ENCODE data around the gene GNA12.

GNA12 gene

GRCh38 chr7:2805213-2805944 lies 38.7 kb downstream of the GNA12 start:
- H3K9ac ChIP-seq (ENCODE audit: low read depth, low read length) = no peak overlapping the region
- H3K4me3 ChIP-seq (ENCODE audit: low read length) = no peak overlapping the region
- no peaks in the 10 kb centered on the region for H3K36me3 ChIP-seq (ENCODE audit: insufficient read depth, low read length)
- no peaks in the 10 kb centered on the region for H3K9me3 ChIP-seq (replicated peaks; ENCODE audit: low read length)
- no peaks in the 10 kb centered on the region for H3K27me3 ChIP-seq (ENCODE audit: control insufficient read depth, insufficient read depth, low read length)
- H3K4me2 ChIP-seq (ENCODE audit: low read length) = no peak overlapping the region
- H3K4me1 ChIP-seq (ENCODE audit: control insufficient read depth, insufficient read depth, low read length) = peaks cover 47% of the 10 kb centered on the region

- H3K36me3 ChIP-seq (ENCODE audit: insufficient read depth, low read length) = no peaks in the 10 kb centered on the region
- no peaks in the 10 kb centered on the region for H3K9me3 ChIP-seq (replicated peaks; ENCODE audit: low read length)
- H3K4me3 ChIP-seq (ENCODE audit: low read length) = no peak overlapping the region
- H3K4me1 ChIP-seq (ENCODE audit: control insufficient read depth, insufficient read depth, low read length) = peaks cover 41% of the 10 kb centered on the region
- H3K4me2 ChIP-seq (ENCODE audit: low read length) = no peak overlapping the region
- no peak overlapping the region for H3K9ac ChIP-seq (ENCODE audit: low read depth, low read length)
- H3K27me3 ChIP-seq (ENCODE audit: control insufficient read depth, insufficient read depth, low read length) = no peaks in the 10 kb centered on the region
These were observed 39.8 kb downstream of the GNA12 start for GRCh38 chr7:2804227-2804763.

GRCh38 chr7:2803755-2804154 lies 40.4 kb downstream of the GNA12 start:
- Histone ChIP-seq H3K9me3 (replicated peaks; ENCODE audit: low read length) (no peaks in the 10 kb centered on the region), H3K27me3 (ENCODE audit: control insufficient read depth, insufficient read depth, low read length) (no peaks in the 10 kb centered on the region), H3K4me2 (ENCODE audit: low read length) (no peak overlapping the region), H3K4me1 (ENCODE audit: control insufficient read depth, insufficient read depth, low read length) (peaks cover 36% of the 10 kb centered on the region), H3K4me3 (ENCODE audit: low read length) (no peak overlapping the region), H3K36me3 (ENCODE audit: insufficient read depth, low read length) (no peaks in the 10 kb centered on the region), H3K9ac (ENCODE audit: low read depth, low read length) (no peak overlapping the region)

DNA sequence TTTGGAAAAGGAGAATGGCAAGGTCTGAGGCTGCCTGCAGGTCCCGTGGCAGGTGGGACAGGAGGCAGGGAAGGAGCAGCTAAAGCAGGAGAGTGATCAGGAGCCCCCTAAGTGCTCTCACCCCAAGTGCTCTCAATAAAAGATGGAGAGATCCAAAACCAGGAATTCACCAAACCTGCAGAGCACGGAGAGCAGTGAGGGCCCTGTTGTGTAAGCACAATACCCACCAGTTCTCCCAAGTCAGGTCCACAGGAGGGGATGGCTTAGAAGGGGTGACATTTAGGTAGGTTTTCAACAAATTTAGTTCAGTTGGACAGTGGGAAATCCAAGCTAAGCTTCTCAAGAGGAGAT lies 40.8 kb downstream of the GNA12 start:
- no peaks in the 10 kb centered on the region for H3K36me3 ChIP-seq (ENCODE audit: insufficient read depth, low read length)
- peak overlapping the region; percentile 53 for H3K4me3 ChIP-seq (ENCODE audit: low read length)
- peak overlapping the region; percentile 66 for H3K9ac ChIP-seq (ENCODE audit: low read depth, low read length)
- H3K27me3 ChIP-seq (ENCODE audit: control insufficient read depth, insufficient read depth, low read length) = no peaks in the 10 kb centered on the region
- peak overlapping the region; percentile 80 for H3K4me2 ChIP-seq (ENCODE audit: low read length)
- H3K9me3 ChIP-seq (replicated peaks; ENCODE audit: low read length) = no peaks in the 10 kb centered on the region
- peaks cover 36% of the 10 kb centered on the region for H3K4me1 ChIP-seq (ENCODE audit: control insufficient read depth, insufficient read depth, low read length)

DNA sequence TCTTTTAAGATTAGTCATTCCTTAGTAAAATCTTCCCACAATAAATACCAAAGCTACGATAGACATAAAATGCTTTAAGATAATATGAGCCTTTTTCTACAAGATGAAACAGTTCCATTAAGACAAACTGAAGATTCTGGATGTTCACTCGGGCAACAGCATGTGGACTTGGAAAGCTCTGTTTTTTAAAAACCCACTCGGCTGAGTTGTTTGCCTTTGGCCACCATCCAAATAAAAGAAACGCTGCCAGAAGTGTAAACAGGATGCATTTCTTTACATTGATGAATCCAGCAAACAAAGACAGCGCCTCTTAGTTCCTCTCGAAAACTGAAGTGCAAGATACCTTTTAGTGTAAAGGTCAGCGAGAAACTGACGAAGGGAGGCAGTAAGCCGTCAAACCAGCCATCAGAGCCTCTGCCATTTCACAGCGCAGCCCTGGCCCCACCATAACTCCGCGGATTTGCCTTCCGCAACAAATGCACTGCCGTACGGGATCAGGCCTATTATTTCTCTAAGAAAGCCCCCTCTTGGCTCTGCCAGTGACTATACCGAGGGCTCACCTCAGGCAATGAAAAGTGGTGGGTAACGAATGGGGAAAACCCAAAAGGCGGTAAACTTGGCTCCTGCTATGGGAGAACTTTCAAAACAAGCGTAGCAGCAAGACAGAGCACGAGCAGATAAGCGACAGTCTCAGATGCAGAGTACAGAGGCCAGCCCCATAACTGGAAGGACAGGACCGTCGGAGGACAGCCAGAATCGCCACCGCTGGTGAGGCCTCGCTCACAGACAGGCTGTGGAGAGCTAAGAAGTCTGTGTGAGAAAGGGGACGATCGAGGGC lies 41.4 kb downstream of the GNA12 start:
- peak overlapping the region; percentile 66 for H3K9ac ChIP-seq (ENCODE audit: low read depth, low read length)
- peak overlapping the region; percentile 53 for H3K4me3 ChIP-seq (ENCODE audit: low read length)
- H3K9me3 ChIP-seq (replicated peaks; ENCODE audit: low read length) = no peaks in the 10 kb centered on the region
- H3K27me3 ChIP-seq (ENCODE audit: control insufficient read depth, insufficient read depth, low read length) = no peaks in the 10 kb centered on the region
- H3K36me3 ChIP-seq (ENCODE audit: insufficient read depth, low read length) = no peaks in the 10 kb centered on the region
- peaks cover 34% of the 10 kb centered on the region for H3K4me1 ChIP-seq (ENCODE audit: control insufficient read depth, insufficient read depth, low read length)
- H3K4me2 ChIP-seq (ENCODE audit: low read length) = peak overlapping the region; percentile 80

DNA sequence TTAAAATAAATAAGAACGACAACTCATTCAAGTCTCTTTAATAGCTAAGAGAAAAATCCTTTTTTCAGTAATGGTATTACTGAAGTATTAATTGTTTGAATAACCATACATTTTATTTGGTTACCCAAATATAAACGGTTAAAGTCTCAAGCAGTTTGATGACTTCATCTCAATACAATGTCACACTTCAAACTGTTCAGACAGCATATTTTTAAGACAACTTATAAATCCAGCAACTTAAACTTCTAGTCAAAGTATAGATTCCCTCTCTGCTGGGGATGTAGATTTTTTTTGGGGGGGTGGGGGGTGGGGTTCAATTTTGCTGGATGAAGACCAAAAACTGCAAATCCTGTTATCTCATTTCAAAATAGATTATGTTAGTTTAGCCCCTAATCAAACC lies 42.0 kb downstream of the GNA12 start:
- H3K4me2 ChIP-seq (ENCODE audit: low read length) = peak overlapping the region; percentile 80
- no peak overlapping the region for H3K4me3 ChIP-seq (ENCODE audit: low read length)
- H3K9me3 ChIP-seq (replicated peaks; ENCODE audit: low read length) = no peaks in the 10 kb centered on the region
- H3K4me1 ChIP-seq (ENCODE audit: control insufficient read depth, insufficient read depth, low read length) = peaks cover 29% of the 10 kb centered on the region
- H3K36me3 ChIP-seq (ENCODE audit: insufficient read depth, low read length) = no peaks in the 10 kb centered on the region
- H3K9ac ChIP-seq (ENCODE audit: low read depth, low read length) = peak overlapping the region; percentile 66
- H3K27me3 ChIP-seq (ENCODE audit: control insufficient read depth, insufficient read depth, low read length) = no peaks in the 10 kb centered on the region

- H3K4me2 ChIP-seq (ENCODE audit: low read length) = peak overlapping the region; percentile 80
- H3K36me3 ChIP-seq (ENCODE audit: insufficient read depth, low read length) = no peaks in the 10 kb centered on the region
- H3K4me1 ChIP-seq (ENCODE audit: control insufficient read depth, insufficient read depth, low read length) = peaks cover 39% of the 10 kb centered on the region
- H3K9ac ChIP-seq (ENCODE audit: low read depth, low read length) = peak overlapping the region; percentile 66
- H3K9me3 ChIP-seq (replicated peaks; ENCODE audit: low read length) = no peaks in the 10 kb centered on the region
- no peaks in the 10 kb centered on the region for H3K27me3 ChIP-seq (ENCODE audit: control insufficient read depth, insufficient read depth, low read length)
- peak overlapping the region; percentile 31 for H3K4me3 ChIP-seq (ENCODE audit: low read length)
These were observed 43.0 kb downstream of the GNA12 start for GRCh38 chr7:2800931-2801688.

DNA sequence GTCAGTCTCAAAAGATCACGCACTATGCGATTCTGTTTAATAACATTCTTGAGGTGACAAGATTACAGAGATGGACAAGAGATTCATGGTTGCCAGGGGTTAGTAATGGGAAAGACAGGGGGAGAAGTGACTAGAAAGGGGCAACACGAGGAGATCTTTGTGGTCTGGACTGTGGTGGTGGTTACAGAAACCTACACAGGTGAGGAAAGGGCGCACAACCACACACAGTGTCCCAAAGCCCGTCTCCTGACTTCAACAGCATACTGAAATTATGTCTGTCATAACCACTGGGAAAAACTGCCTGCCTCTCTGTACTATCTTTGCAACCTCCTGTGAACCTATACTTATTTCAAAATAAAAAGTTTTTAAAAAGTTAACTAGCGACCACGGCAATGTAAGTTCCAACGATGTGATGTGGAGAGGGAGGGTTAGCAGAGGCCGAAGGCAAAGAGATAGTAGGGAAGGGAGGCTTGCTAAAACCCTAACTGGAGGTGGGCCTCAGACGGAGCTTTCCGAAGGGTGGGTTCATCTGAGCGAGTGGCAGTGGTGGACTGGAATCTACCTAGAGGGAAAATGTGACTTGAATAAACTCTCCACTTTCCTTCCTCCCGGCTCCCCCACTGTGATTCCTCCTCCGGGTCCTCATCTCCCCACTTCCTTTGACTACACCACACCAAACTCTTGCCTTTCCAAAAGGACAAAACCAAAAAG lies 43.7 kb downstream of the GNA12 start:
- Histone ChIP-seq H3K27me3 (ENCODE audit: control insufficient read depth, insufficient read depth, low read length) (no peaks in the 10 kb centered on the region), H3K36me3 (ENCODE audit: insufficient read depth, low read length) (no peaks in the 10 kb centered on the region), H3K9me3 (replicated peaks; ENCODE audit: low read length) (no peaks in the 10 kb centered on the region), H3K4me2 (ENCODE audit: low read length) (no peak overlapping the region), H3K9ac (ENCODE audit: low read depth, low read length) (no peak overlapping the region), H3K4me3 (ENCODE audit: low read length) (no peak overlapping the region), H3K4me1 (ENCODE audit: control insufficient read depth, insufficient read depth, low read length) (peaks cover 46% of the 10 kb centered on the region)

DNA sequence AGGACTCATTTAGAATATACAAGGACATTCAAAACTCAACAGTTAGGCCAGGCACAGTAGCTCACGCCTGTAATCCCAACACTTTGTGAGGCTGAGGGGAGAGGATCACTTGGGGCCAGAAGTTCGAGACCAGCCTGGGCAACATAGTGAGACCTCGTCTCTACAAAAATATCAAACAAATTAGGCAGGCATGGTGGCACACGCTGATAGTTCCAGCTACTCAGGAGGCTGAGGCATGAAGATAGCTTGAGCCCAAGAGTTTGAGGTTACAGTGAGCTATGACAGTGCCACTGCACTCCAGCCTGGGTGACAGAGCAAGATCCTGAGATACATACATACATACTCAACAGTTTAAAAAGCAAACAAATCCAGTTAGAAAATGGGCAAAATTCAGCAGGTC lies 44.9 kb downstream of the GNA12 start:
- Histone ChIP-seq H3K9me3 (replicated peaks; ENCODE audit: low read length) (no peaks in the 10 kb centered on the region), H3K4me1 (ENCODE audit: control insufficient read depth, insufficient read depth, low read length) (peaks cover 46% of the 10 kb centered on the region), H3K9ac (ENCODE audit: low read depth, low read length) (no peak overlapping the region), H3K27me3 (ENCODE audit: control insufficient read depth, insufficient read depth, low read length) (no peaks in the 10 kb centered on the region), H3K36me3 (ENCODE audit: insufficient read depth, low read length) (peaks cover 4% of the 10 kb centered on the region), H3K4me3 (ENCODE audit: low read length) (no peak overlapping the region), H3K4me2 (ENCODE audit: low read length) (no peak overlapping the region)

GRCh38 chr7:2798669-2799068 lies 45.4 kb downstream of the GNA12 start:
- peaks cover 43% of the 10 kb centered on the region for H3K4me1 ChIP-seq (ENCODE audit: control insufficient read depth, insufficient read depth, low read length)
- peaks cover 9% of the 10 kb centered on the region for H3K36me3 ChIP-seq (ENCODE audit: insufficient read depth, low read length)
- H3K9me3 ChIP-seq (replicated peaks; ENCODE audit: low read length) = no peaks in the 10 kb centered on the region
- H3K4me2 ChIP-seq (ENCODE audit: low read length) = no peak overlapping the region
- H3K4me3 ChIP-seq (ENCODE audit: low read length) = no peak overlapping the region
- H3K27me3 ChIP-seq (ENCODE audit: control insufficient read depth, insufficient read depth, low read length) = no peaks in the 10 kb centered on the region
- no peak overlapping the region for H3K9ac ChIP-seq (ENCODE audit: low read depth, low read length)
